ENCODE results near the gene MTNR1B.

MTNR1B gene

DNA sequence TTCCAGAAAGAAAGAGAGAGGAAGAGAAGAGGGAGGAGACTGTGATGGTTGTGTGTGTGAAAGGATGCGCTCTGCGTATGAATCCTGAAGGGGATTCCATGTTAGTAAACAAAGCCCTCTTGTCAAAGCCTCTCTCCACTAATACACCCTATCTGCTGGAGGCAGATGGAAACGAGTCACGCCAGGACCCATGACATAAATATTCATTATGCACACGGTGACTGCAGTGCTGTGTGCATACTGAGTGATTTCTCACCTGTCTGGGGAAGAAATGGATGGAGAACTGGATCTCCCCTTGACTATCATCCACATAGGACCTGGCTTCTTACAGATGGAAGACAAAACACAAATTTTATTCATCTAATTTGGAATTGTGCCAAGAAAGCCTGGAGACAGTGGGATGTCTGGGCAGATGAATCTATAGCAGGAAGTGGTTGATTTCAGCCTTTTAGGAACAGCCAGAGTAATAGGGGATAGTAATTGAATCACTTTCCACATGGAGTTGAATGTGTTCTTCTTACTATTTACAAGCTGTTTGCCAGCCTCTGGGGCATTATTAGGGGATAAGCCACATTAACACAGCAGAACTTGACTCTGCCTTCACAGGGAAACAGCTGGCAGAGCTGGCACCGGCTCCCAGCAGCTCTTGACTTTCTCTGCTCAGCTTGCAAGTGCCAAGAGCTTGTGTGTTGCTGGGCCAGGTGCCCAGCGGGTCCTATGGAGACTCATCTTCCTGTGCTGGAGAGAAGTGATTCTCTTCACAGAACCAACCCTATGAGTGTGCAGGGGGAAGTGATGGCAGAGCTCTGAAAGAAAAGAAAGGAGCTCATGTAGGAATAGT is 9.0 kb downstream of the MTNR1B start:
- DNase-seq: no peak

GRCh38 chr11:92979176-92979575 is 9.7 kb downstream of the MTNR1B start:
- no peak for DNase-seq

GRCh38 chr11:92980312-92980711 is 10.9 kb downstream of the MTNR1B start:
- no peak for DNase-seq

GRCh38 chr11:92981508-92982043 is 12.1 kb downstream of the MTNR1B start:
- no peak for DNase-seq

DNA sequence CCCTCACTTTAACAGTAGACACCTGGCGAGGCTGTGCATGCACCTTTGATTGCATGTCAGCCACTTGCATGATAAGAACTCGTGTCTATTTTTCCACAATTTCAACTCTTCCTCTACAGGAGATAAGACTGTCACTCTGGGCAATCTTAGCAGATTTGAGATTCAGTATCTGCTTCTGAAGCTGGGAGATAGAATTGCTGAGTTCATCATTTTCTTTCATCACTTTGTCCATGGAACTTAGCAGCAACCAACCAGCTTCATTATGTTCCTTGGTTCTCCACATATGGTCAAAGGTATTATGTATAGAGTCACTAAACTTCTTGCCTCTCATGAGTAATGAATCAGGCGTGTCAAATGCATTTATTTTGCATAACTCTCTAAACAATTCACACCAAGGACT is 17.1 kb downstream of the MTNR1B start:
- DNase-seq: no peak

GRCh38 chr11:92993004-92993403 is 23.6 kb downstream of the MTNR1B start:
- no peak for DNase-seq

- no peak for DNase-seq
Measured at GRCh38 chr11:93000511-93001476, 31.3 kb downstream of the MTNR1B start.

DNA sequence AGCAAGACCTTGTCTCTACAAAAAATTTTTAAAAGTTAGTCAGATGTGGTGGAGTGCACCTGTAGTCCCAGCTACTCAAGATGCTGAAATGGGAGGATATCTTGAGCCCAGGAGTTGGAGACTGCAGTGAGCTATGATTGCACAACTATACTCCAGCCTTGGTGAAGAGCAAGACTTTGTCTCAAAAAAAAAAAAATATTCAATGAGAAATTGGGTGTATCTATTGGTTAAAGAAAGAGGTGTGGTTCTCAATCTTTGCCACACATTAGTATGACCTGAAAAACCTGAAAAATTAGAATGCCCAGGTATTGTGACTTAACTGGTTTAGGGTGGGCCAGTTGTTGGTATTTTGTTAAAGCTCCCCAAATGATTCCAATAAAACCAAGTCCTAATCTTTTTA is 32.4 kb downstream of the MTNR1B start:
- no peak for DNase-seq

GRCh38 chr11:93002380-93002779 is 32.9 kb downstream of the MTNR1B start:
- DNase-seq: no peak

DNA sequence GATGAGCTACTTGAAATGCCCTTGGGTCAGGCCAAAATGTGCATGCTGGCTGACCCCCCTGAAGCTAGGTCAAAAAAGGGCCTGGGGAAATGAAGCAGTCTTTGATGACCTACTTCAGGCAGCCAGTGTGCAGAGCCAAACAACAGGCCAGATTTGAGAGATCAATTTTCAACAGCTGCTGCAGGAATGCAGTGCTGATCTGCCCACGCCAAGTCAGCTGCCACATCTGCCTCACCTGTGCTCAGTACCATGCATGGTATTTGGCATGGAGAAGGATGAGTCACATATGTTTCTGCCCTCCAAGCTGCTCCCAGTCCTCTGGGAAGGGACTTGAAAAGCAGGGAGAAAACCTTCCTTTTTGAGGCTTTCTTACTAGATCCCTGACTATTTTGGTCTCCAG is 35.8 kb downstream of the MTNR1B start:
- DNase-seq: no peak

DNA sequence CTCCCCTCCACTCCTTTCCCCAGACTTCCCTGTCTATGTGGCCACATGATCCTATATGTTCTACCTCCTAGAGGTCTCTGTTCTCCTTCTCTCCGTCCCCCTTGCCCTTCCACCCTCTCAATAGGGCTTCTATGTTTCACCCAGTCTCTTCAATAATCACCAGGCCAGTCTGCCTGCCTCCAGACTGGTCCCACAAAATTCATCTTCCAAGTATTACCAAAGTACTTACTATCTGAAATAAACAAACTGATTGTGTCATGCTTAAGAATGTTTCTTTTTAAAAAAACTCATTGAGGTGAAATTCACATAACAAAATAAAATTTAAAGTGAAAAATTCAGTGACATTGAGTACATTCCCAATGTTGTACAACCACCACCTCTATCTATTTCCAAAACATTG is 44.2 kb downstream of the MTNR1B start:
- DNase-seq: no peak

DNA sequence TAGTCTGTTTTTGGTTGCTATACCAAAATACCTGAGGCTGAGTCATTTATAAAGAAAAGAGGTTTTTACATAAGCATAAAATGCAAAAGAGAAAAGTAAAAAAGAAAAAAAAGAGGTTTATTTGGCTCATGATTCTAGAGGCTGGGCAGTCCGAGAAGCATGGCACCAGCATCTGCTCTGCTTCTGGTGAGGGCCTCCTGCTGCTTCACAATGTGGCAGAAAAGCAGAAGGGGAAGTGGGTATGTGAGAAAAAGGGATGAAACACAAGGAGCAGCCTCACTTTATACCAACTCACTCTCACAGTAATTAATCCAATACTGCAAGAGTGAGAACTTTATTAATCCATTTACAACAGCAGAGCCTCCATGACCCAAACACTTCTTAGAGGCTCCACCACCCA is 47.1 kb downstream of the MTNR1B start:
- DNase-seq: no peak

DNA sequence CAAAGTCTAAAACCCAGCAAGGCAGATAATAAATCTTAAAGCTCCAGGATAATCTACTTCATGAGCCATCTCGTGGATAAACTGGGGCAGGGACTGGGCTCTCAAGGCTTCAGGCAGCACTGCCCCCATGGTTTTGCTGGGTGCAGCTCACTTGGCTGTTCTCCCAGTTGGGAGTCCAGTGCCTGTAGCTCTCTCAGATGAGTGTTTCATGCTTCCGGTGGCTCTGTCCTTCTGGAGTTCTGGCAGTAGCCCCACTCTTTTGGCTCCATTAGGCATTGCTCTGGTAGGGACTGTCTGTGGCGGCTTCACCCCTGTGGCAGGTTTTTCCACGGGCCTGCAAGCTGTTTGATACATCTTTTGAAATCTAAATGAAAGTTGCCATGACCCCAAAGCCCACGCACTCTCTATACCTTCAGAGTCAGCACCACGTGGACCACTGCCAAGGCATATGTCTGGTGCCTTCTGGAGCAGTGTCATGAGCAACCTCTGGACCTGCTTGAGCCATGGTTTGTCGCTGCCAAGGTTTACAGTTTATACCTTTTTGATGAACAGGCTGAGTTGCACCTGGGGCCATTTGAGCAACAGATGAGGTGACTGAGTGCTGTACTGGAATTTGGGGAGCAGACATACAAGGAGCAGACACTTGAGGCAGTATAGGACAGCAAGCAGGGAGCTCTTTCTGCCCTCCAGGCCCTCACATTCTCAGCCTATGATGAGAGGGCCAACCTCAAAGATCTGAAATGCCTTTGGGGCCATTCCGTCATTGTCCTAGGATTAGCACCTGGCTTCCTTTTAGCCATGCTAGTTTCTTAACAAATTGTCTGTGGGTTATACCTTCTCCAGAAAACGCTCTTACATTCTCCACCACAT is 48.6 kb downstream of the MTNR1B start:
- DNase-seq: no peak

DNA sequence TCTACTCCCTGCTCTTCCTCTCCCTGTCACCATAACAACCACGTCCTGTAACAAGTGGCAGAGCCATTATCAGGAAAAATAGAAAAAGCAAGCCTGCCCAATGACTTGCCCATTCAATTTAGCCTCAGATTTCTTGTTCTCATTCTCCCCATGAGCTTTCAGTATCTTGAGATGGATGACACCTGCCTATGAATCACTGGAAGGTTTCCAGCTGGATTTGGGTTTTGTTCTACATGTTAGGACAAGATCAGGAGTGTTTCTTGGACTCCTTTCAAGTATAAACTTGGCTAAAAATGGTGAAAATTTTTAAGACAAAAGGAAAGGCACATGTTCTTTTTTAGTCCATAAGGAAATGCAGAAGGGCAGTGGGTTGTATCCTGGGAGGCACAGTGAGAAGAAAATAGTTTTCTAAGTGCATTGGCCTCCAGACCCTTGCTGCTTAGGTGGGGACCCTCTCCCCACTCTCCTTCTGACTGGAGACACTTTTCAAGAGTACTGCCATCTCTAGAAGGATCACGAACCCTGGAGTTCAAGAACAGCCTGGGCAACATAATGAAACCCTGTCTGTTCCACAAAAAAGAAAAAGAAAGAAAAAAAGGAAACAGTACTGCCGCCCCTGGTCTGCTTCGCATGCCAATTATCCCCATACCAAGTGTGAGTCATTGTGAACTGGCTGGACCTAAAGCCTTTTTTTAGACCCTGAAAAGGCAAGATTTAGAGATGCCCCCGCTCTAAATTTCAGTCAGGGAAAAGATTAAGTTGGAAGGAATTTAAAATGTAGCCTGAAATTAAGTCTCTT is 51.0 kb downstream of the MTNR1B start:
- no peak for DNase-seq

- no peak for DNase-seq
Measured at GRCh38 chr11:93024369-93024768, 54.9 kb downstream of the MTNR1B start.

DNA sequence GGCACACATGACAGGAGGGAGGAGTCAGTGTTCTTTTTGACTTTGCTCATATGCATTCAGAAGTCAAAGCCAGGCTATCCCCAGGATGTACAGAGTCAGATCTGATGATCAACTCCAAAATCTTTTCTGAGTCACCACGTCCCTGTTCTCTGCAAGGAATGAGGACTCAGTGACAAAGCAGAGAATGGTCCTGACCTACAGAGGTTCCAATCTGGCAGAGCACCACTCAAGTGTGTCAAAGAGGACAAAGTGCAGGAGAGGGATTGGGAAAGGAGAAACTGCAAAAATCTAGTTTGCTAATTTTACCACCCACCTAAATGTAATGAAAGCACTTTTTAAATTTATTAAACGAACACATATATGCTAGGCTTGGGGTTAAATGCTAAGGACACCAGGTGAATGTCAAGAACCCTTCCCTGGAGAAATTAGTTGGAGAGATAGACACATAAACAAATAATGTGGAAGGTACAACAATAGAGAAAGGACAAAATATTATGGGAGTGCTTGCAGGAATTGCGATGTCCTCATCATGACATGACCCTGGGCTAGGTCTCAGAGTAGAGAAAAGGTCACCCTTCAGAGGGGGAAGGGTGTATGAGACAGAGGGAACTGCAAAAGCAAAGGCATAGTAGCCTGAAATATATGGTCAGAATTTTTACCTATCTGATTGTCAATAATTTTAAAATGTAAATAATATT is 56.3 kb downstream of the MTNR1B start:
- DNase-seq: no peak

DNA sequence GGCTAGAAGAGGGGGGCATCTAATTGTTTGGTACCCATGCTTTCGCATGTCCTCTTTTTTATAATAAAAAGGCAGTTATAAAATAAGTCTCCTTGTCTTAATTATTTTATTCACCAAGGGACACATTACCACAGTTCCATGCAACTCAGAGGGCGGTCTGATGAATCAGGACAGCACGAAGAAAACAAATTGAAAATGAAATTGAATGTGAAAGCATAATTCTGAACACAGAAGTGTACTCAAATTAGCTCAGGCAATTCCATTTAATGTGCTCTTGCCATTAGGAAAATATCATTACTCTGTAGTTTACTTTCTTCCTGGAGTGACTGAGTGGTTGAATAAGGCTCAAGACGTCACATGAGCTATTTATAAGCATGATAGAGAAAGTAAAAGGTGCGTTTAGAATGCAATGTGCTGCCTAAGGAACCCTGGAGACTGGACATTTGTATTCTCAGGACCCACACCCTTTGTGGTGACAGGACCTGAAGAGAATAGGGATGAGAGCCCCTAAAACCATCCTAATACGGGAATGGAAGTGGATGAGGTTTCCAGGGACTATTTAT is 59.6 kb downstream of the MTNR1B start:
- DNase-seq: no peak

DNA sequence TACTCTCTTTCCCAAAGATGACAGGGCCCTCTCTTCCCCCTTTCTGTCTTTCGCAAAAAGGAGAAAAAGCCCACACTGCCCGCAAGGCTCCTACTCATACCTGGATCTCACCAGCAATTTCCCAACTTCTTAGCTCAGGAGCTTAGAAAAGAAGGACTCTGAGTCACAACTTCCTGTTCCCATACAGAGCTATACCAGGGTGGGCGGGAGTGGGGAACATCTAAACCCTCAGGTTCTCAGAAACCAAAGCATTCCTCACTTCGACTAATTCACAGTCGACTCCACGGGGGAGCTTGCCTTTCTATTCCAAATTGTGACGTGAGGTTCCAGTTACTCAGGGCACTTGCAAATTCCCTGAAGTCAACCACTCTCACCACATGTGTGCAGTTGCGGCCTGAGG is 61.9 kb downstream of the MTNR1B start:
- no peak for DNase-seq

Measured in activated effector memory CD4-positive, alpha-beta T cell treated with anti-CD3 and anti-CD28 coated beads, Interleukin-2, amount 50 U/mL, for 16 hours (primary cell).